ENCODE measurements around the gene PACRGL.

- TF ChIP-seq, protein P1, sequence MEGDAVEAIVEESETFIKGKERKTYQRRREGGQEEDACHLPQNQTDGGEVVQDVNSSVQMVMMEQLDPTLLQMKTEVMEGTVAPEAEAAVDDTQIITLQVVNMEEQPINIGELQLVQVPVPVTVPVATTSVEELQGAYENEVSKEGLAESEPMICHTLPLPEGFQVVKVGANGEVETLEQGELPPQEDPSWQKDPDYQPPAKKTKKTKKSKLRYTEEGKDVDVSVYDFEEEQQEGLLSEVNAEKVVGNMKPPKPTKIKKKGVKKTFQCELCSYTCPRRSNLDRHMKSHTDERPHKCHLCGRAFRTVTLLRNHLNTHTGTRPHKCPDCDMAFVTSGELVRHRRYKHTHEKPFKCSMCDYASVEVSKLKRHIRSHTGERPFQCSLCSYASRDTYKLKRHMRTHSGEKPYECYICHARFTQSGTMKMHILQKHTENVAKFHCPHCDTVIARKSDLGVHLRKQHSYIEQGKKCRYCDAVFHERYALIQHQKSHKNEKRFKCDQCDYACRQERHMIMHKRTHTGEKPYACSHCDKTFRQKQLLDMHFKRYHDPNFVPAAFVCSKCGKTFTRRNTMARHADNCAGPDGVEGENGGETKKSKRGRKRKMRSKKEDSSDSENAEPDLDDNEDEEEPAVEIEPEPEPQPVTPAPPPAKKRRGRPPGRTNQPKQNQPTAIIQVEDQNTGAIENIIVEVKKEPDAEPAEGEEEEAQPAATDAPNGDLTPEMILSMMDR (IDR thresholded peaks at IDR 0.05): no peak
- no peak for TF ChIP-seq FOXP1 (CRISPR knock-in tag; IDR thresholded peaks at IDR 0.05; ENCODE audit: borderline replicate concordance)
These were observed 37.4 kb upstream of the PACRGL start for GRCh38 chr4:20662851-20663250.
